Left lobe of liver (tissue), 1 donor: Measurements from ENCODE around the gene HBE1. TPM values are rescaled to one million over a fixed set of nuclear protein-coding genes. Genes with fewer than 3 reads are reported as not detected.

Source experiments
- total RNA-seq: library from RNA; stranded (reverse); gene quantifications from one replicate; pipeline ENCODE4 v1.2.1, GENCODE V29; 2021
- donor health status: DM: no; HTN: yes; CAD: no.

Gene HBE1
- total RNA-seq, 1 donor from 2014 or later, result 1.9 TPM

Other genes starting within 250 kb of the HBE1 start
- not detected for gene OR52J3, start 223.4 kb downstream of the HBE1 start, total RNA-seq
- gene OR52E2, start 210.3 kb downstream of the HBE1 start, total RNA-seq, result not detected
- not detected for gene OR52E1, start 200.4 kb downstream of the HBE1 start, total RNA-seq
- gene OR52A5, start 131.6 kb downstream of the HBE1 start, total RNA-seq, result not detected
- not detected for gene OR52A1, start 115.2 kb downstream of the HBE1 start, total RNA-seq
- gene OR51V1, start 69.3 kb downstream of the HBE1 start, total RNA-seq, result not detected
- gene HBB, start 42.9 kb downstream of the HBE1 start, total RNA-seq, result 143 TPM
- 2.1 TPM for gene HBD, start 35.5 kb downstream of the HBE1 start, total RNA-seq
- 2.5 TPM for gene HBG1, start 20.1 kb downstream of the HBE1 start, total RNA-seq
- gene HBG2, start 15.2 kb downstream of the HBE1 start, total RNA-seq, result 7.6 TPM
- gene OR51B4, start 32.0 kb upstream of the HBE1 start, total RNA-seq, result not detected
- gene OR51B2, start 54.4 kb upstream of the HBE1 start, total RNA-seq, result not detected
- gene OR51B5, start 73.6 kb upstream of the HBE1 start, total RNA-seq, result 0.15 TPM
- not detected for gene OR51B6, start 81.6 kb upstream of the HBE1 start, total RNA-seq
- gene OR51M1, start 113.9 kb upstream of the HBE1 start, total RNA-seq, result not detected
- not detected for gene OR51Q1, start 152.2 kb upstream of the HBE1 start, total RNA-seq
- gene OR51I1, start 171.6 kb upstream of the HBE1 start, total RNA-seq, result not detected
- gene OR51I2, start 179.4 kb upstream of the HBE1 start, total RNA-seq, result not detected
- gene OR52D1, start 218.7 kb upstream of the HBE1 start, total RNA-seq, result not detected
- not detected for gene UBQLN3, start 240.0 kb upstream of the HBE1 start, total RNA-seq
- 0.23 TPM for gene UBQLNL, start 246.8 kb upstream of the HBE1 start, total RNA-seq